ENCODE measurements around the gene MGMT.

Gene MGMT

GRCh38 chr10:129514568-129515451 is 47.8 kb downstream of the MGMT start:
- TF ChIP-seq Cebpa-rat (IDR thresholded peaks at IDR 0.05): no peak
- peak overlapping the region; percentile 10 to 83 (median 64) for H3K4me2 ChIP-seq
- H3K4me3 ChIP-seq: no peak overlapping the region
- peaks cover 17 to 50% (median 32%) of the 10 kb centered on the region in 11 experiments for H3K9me3 ChIP-seq (replicated peaks in 1 of 11)
- peak overlapping the region in 2 of 11 experiments; percentile 2 to 5; a peak in 1 of 22 replicates for H3K9ac ChIP-seq
- no peaks in the 10 kb centered on the region for H3K27me3 ChIP-seq
- H4K20me1 ChIP-seq: peaks cover 0 to 17% (median 0%) of the 10 kb centered on the region in 11 experiments; a peak in 8 of 22 replicates
- peaks cover 9 to 29% (median 20%) of the 10 kb centered on the region in 11 experiments; a peak in 21 of 22 replicates for H3K36me3 ChIP-seq
- H3K4me1 ChIP-seq: peaks cover 20 to 62% (median 50%) of the 10 kb centered on the region in 10 experiments
- H3K27ac ChIP-seq: peak overlapping the region in 7 of 11 experiments; percentile 0 to 51 (median 26); a peak in 8 of 22 replicates

- Histone ChIP-seq H3K36me3 (peaks cover 0 to 26% (median 15%) of the 10 kb centered on the region in 11 experiments; a peak in 15 of 22 replicates), H3K9ac (peak overlapping the region in 5 of 11 experiments; percentile 8 to 60 (median 41); a peak in 6 of 22 replicates), H3K27me3 (no peaks in the 10 kb centered on the region), H3K9me3 (replicated peaks in 1 of 11) (peaks cover 10 to 43% (median 21%) of the 10 kb centered on the region in 11 experiments; a peak in 20 of 22 replicates), H3K27ac (peak overlapping the region in 8 of 11 experiments; percentile 9 to 69 (median 33); a peak in 11 of 22 replicates), H4K20me1 (peaks cover 0 to 17% (median 0%) of the 10 kb centered on the region in 11 experiments; a peak in 7 of 22 replicates), H3K4me3 (0 out of 20 replicates have a peak overlapping the region, but pooled peaks of 1 of the 10 experiments have one; percentile 11), H3K4me1 (peaks cover 20 to 64% (median 50%) of the 10 kb centered on the region in 10 experiments), H3K4me2 (peak overlapping the region; percentile 55 to 90 (median 81))
- TF ChIP-seq Cebpa-rat (IDR thresholded peaks at IDR 0.05): no peak
Measured at GRCh38 chr10:129516846-129517679, 50.0 kb downstream of the MGMT start.

DNA sequence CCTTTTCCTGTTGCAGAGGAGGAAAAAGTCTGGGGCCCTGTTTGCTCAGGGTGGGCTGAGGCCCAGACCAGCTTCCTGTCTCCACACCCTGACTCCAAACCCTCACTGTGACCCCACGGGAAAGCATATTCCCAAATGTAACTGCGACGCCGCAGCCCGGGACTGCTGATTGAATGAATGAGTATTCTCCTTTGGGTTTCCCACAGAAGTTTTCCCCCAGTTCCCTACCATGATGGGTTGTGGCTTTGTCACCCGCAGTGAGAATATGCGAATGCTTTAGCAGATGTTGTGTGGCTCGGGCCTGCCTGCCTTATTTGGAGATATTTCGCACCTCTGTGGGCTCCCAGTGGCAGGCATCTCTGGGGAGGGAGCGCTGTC is 50.6 kb downstream of the MGMT start:
- Histone ChIP-seq H4K20me1 (peaks cover 0 to 17% (median 0%) of the 10 kb centered on the region in 11 experiments; a peak in 8 of 22 replicates), H3K27ac (peak overlapping the region in 8 of 11 experiments; percentile 9 to 69 (median 33); a peak in 12 of 22 replicates), H3K27me3 (no peaks in the 10 kb centered on the region), H3K9me3 (replicated peaks in 1 of 11) (peaks cover 10 to 42% (median 21%) of the 10 kb centered on the region in 11 experiments; a peak in 20 of 22 replicates), H3K9ac (peak overlapping the region in 5 of 11 experiments; percentile 8 to 60 (median 41); a peak in 6 of 22 replicates), H3K36me3 (peaks cover 0 to 26% (median 15%) of the 10 kb centered on the region in 11 experiments; a peak in 15 of 22 replicates), H3K4me1 (peaks cover 20 to 64% (median 50%) of the 10 kb centered on the region in 10 experiments), H3K4me3 (peak overlapping the region in 1 of 10 experiments; percentile 11; a peak in 1 of 20 replicates), H3K4me2 (peak overlapping the region; percentile 55 to 90 (median 81))
- no peak for TF ChIP-seq Cebpa-rat (IDR thresholded peaks at IDR 0.05)

DNA sequence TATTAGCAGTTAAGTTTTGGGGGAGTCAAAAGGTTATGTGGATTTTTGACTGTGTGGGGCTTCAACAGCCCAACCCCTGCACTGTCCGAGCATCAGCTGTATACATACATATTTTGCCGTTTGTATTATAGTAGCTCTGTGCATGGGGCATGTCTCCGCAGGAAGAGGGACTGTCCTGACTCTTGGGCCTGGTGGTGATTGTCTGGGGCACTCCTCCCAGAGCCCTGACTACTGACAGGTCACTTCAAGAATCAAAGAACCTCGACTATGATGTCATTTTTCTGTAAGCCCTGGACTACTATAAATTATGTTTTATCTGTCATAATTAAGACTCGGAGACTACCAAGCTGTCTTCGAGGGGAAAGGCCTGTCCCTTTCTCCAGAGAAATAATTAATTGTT is 51.8 kb downstream of the MGMT start:
- peaks cover 10 to 34% (median 21%) of the 10 kb centered on the region in 11 experiments; a peak in 20 of 22 replicates for H3K9me3 ChIP-seq (replicated peaks in 1 of 11)
- no peaks in the 10 kb centered on the region for H3K27me3 ChIP-seq
- no peak for TF ChIP-seq Cebpa-rat (IDR thresholded peaks at IDR 0.05)
- H3K4me3 ChIP-seq: no peak overlapping the region
- H3K4me2 ChIP-seq: no peak overlapping the region
- H4K20me1 ChIP-seq: peaks cover 0 to 26% (median 7%) of the 10 kb centered on the region in 11 experiments; a peak in 8 of 22 replicates
- peaks cover 20 to 71% (median 53%) of the 10 kb centered on the region in 10 experiments for H3K4me1 ChIP-seq
- H3K27ac ChIP-seq: no peak overlapping the region
- H3K9ac ChIP-seq: no peak overlapping the region
- H3K36me3 ChIP-seq: peaks cover 0 to 26% (median 15%) of the 10 kb centered on the region in 11 experiments; a peak in 15 of 22 replicates

DNA sequence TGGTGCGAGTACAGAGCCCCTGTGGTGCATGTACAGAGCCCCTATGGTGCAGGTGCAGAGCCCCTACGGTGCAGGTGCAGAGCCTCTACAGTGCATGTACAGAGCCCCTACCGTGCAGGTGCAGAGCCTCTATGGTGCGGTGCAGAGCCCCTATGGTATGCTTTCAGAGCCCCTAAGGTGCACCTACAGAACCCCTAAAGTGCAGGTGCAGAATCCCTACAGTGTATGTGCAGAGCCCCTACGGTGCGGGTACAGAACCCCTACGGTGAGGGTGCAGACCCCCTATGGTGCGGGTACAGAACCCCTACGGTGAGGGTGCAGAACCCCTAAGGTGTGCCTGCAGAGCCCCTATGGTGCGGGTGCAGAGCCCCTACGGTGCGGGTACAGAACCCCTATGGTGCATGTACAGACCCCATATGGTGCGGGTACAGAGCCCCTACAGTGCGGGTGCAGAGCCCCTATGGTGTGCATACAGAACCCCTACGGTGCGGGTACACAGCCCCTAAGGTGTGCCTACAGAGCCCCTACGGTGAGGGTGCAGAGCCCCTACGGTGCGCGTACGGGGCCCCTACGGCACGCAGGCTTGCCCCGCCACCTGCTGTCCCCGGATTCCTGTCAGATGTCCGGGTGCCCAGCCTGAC is 53.5 kb downstream of the MGMT start:
- Histone ChIP-seq H3K4me3 (no peak overlapping the region), H3K9ac (no peak overlapping the region), H3K27ac (no peak overlapping the region), H3K4me1 (peaks cover 29 to 72% (median 58%) of the 10 kb centered on the region in 10 experiments), H3K27me3 (no peaks in the 10 kb centered on the region), H3K4me2 (no peak overlapping the region), H4K20me1 (peaks cover 0 to 32% (median 12%) of the 10 kb centered on the region in 11 experiments; a peak in 11 of 22 replicates), H3K36me3 (peaks cover 0 to 26% (median 14%) of the 10 kb centered on the region in 11 experiments; a peak in 15 of 22 replicates), H3K9me3 (replicated peaks in 1 of 11) (peaks cover 10 to 24% (median 19%) of the 10 kb centered on the region in 11 experiments; a peak in 20 of 22 replicates)
- TF ChIP-seq Cebpa-rat (IDR thresholded peaks at IDR 0.05): no peak

DNA sequence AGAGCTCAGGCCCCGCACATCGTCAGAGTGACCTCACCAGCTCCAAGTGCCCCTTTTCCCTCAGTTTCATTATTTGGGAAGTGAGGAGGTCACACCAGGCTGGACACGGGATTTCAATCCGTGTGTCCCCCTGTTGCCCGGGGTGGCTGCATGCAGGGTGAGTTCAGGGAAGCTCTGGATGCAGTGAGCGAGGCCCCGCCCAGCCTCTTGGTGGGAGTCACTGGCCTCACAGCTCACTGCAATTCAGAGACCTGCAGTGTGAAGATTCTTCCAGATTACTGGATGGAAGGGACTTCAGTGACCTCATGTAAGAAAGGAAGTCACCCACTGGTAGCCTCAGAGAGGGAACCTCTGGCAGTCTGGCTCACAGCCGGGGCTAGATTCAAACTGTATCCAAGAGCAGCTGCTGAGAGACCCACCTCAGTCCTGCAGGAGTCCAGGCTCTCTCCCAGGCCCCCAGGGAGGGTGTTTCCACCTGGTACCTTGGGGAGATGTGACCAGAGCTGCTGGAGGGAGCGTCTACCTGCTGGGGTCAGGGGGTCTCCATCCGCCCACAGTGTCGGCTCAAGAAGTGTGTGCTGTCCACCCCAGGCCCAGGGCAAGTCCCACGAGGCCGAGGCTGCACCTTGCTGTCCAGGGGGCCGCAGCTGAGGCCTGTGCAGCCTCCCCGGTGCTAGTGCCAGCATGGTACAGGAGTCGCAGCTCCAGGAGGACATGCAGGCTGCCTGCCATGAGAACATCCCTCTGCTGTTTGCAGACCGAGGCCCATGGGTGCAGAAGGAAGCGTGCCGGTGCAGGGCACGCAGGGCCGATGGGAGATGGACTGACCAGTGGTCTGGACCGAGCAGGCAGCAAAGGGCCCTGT is 54.4 kb downstream of the MGMT start:
- no peak overlapping the region for H3K9ac ChIP-seq
- no peak overlapping the region for H3K4me3 ChIP-seq
- H3K27ac ChIP-seq: no peak overlapping the region
- H4K20me1 ChIP-seq: peaks cover 0 to 40% (median 12%) of the 10 kb centered on the region in 11 experiments; a peak in 11 of 22 replicates
- peaks cover 31 to 72% (median 65%) of the 10 kb centered on the region in 10 experiments for H3K4me1 ChIP-seq
- peaks cover 10 to 24% (median 19%) of the 10 kb centered on the region in 11 experiments; a peak in 20 of 22 replicates for H3K9me3 ChIP-seq (replicated peaks in 1 of 11)
- H3K27me3 ChIP-seq: no peaks in the 10 kb centered on the region
- H3K36me3 ChIP-seq: peaks cover 0 to 26% (median 14%) of the 10 kb centered on the region in 11 experiments; a peak in 15 of 22 replicates
- H3K4me2 ChIP-seq: peak overlapping the region in 5 of 11 experiments; percentile 4 to 36 (median 18); a peak in 6 of 22 replicates
- no peak for TF ChIP-seq Cebpa-rat (IDR thresholded peaks at IDR 0.05)

DNA sequence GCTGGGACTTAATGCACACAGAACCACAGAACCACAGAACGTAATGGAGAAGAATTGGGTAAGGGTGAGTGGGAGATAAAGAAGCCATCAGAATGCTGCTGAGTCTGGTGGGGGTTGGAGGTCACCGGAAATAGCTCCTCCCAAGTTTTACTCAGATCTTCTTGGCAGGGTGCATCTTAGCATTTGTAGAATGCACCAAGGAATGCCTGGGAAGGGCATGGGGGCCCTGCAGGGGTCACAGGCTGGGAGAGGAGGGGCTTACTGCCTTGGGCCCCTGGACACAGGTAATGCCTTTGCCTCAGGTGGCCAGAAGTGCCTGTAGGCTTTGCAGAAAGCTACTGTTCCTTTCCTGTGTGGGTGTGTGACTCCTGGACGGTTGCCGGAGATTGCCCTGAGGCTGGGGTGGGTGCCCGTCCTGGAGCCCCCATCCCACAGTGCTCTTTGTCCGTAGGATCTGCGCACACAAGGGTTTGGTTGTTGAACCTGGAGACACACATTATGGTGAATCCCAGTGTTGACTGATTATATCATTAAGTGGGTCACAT is 55.1 kb downstream of the MGMT start:
- Histone ChIP-seq H3K27me3 (no peaks in the 10 kb centered on the region), H3K4me2 (peak overlapping the region in 6 of 11 experiments; percentile 4 to 37 (median 26); a peak in 7 of 22 replicates), H4K20me1 (peaks cover 0 to 38% (median 12%) of the 10 kb centered on the region in 11 experiments; a peak in 11 of 22 replicates), H3K36me3 (peaks cover 1 to 26% (median 15%) of the 10 kb centered on the region in 11 experiments; a peak in 16 of 22 replicates), H3K4me1 (peaks cover 26 to 74% (median 67%) of the 10 kb centered on the region in 10 experiments), H3K27ac (no peak overlapping the region), H3K9ac (no peak overlapping the region), H3K9me3 (replicated peaks in 1 of 11) (peaks cover 10 to 24% (median 19%) of the 10 kb centered on the region in 11 experiments; a peak in 20 of 22 replicates), H3K4me3 (no peak overlapping the region)
- TF ChIP-seq Cebpa-rat (IDR thresholded peaks at IDR 0.05): no peak

All from BLaER1 treated with 17β-estradiol and CSF1 and Interleukin-3, amounts not matched to agents 10 nM and 100 nM (cell line).